ENCODE results near the gene RPL18.

The RPL18 gene

DNA sequence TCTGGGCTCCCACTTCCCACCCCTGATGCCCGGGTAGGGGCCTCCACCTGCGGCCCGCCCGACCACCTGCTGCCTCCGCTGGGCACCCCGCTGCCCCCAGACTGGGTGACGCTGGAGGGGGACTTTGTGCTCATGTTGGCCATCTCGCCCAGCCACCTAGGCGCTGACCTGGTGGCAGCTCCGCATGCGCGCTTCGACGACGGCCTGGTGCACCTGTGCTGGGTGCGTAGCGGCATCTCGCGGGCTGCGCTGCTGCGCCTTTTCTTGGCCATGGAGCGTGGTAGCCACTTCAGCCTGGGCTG lies 10.3 kb upstream of the RPL18 start:
- DNase-seq, result no peak

DNA sequence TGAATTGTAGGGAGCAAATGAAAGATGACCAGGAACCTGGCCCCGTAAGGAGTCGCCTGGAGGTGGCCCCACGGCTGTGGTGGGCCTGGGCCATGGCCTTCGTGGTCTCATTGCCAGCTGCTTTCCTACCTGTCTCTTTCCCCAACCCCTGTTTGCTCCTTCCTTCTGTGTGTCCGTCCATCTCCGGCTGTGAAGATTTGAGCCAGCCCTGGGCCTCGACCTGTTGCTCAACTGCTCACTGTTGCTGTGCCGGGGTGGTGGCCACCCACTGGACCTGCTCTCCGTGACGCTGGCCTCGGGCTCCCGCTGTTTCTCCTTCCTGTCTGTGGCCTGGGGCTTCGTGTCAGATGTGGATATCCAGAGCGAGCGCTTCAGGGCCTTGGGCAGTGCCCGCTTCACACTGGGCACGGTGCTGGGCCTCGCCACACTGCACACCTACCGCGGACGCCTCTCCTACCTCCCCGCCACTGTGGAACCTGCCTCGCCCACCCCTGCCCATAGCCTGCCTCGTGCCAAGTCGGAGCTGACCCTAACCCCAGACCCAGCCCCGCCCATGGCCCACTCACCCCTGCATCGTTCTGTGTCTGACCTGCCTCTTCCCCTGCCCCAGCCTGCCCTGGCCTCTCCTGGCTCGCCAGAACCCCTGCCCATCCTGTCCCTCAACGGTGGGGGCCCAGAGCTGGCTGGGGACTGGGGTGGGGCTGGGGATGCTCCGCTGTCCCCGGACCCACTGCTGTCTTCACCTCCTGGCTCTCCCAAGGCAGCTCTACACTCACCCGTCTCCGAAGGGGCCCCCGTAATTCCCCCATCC lies 9.7 kb upstream of the RPL18 start:
- DNase-seq, result no peak

DNA sequence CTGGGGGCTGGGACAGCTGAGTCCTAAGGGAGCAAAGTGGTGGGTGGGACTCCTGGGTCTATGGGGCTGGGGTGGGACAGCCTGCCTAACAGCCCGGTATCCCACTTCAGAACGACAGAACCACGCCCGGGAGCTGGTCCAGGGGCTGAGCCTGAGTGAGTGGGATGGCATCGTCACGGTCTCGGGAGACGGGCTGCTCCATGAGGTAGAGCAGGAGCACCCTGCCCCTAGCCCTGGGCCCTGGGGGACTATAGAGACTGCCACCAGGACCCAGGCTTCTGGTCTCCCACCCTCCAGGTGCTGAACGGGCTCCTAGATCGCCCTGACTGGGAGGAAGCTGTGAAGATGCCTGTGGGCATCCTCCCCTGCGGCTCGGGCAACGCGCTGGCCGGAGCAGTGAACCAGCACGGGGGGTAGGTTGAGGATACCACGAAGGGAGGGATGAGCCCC lies 8.9 kb upstream of the RPL18 start:
- DNase-seq, result no peak

DNA sequence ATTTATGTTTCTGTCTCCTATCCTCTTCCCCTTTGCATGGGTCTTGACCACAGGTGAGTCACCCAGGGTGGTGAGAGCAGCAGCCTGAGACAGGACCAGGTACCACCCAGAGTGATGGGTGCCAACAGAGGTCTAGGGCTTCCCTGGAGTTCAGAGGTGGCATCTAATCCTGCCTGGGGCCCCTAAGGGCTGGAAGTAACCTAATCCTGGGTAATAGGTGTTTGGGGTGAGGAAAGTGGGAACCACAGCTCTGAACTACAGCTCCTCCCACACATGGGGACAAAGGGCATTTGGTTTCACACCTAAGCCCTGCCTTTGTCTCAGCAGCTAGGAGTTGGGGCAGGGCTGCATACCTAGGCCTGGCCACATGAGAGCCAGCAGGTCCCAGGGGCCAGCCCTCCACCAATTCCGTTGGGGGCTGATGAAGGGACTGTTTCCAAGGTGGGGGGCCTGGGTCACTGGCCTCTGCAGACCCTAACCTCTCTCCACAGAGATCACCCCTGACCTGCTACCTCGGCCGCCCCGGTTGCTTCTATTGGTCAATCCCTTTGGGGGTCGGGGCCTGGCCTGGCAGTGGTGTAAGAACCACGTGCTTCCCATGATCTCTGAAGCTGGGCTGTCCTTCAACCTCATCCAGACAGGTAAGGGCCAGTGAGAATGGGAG lies 8.4 kb upstream of the RPL18 start:
- no peak for DNase-seq

DNA sequence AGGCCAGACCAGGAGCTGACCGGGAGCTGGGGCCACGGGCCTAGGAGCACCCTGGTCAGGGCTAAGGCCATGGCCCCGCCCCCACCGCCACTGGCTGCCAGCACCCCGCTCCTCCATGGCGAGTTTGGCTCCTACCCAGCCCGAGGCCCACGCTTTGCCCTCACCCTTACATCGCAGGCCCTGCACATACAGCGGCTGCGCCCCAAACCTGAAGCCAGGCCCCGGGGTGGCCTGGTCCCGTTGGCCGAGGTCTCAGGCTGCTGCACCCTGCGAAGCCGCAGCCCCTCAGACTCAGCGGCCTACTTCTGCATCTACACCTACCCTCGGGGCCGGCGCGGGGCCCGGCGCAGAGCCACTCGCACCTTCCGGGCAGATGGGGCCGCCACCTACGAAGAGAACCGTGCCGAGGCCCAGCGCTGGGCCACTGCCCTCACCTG lies 6.9 kb upstream of the RPL18 start:
- DNase-seq, result no peak

DNA sequence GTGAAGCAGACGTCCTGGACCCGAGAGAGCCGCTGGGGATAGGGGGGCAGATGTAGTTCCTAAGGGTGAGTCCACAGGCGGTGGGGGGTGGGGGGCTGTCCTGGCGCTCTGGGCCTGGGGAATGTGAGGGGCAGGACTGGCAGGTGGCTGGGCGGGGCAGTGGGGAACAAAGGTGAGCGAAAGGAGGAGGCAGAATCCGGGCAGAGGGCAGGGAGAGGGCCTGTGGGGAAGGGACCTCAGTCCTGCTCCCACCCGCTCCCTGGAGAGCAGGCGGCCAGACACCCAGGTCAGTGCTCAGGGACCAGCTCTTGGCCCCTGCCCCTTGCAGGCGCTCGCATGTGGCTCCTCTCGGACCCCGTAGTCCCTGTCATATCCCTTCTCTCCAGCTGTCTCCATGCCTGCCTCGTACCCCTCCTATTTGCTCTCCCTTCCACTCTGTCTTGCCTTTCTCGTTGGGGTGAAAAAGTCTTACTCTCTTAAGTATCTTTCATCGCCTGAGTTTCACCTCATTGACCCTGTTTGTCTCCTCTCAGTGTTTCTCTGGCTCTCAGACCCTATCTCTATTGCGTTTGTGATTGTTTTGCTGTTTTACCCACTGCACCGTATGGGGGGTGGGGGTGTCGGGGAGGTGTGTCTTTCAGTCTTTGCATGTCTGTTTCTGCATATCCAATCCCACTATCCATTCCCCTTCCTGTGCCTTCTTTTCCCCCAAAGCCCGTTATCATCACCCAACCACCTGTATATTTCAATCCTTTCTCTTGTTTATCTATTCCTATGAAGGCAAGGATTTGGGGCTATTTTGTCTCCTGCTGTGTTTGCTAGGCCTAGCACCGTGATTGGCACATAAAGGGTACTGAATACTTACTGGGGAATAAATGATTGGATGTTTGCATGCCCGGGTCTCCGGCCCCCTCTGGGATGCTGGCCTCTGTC lies 6.1 kb upstream of the RPL18 start:
- no peak for DNase-seq

DNA sequence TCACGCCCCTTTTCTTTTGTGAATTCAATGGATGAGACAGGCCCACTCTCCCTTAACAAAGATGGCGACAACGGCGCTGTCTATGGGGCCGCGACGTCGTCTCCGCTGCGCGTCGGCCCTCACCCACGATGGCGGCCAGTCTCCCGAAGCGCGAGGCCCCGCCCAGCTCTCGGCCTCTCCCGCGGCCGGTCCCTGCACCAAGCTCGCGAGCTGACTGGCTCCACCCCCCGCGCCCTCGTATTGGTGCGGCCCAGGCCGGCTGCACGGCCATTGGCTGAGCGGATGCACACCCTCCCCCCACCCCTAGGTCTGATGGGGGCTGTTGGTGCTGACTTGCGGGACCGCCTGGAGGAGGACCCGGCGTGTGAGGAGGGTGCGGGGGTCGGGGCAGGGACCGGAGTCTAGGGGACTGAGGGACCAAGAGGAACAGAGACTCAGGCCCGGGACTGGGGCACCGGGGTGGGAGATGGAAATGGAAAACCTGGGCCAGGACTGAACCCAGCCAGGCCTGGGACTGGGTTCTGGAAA lies 5.2 kb upstream of the RPL18 start:
- peak; percentile 97 for DNase-seq

DNA sequence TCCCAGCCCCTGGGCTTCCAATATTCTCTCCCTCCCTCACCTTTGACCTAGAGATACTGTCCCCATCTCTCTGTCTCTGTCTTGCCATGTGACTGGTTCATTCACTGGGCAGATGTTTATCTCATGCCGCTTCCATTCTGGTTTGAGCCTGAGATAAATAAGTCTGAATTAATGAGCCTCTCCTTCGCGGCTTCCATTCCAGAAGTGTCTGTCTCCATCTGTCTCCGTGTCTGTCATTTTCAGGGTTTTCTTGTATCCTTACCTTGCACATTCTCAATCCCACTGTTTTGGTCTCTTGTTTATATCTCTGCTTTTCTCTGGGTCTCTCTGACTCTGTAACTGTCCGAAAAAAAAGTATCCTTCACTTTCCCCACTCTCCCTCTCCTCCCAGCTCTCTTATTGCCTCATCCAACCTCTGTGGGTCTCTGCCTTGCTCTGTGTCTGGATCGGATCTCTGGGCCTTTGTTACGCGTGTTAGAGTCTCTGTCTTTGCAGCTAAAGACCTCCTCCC lies 4.6 kb upstream of the RPL18 start:
- DNase-seq, result no peak

DNA sequence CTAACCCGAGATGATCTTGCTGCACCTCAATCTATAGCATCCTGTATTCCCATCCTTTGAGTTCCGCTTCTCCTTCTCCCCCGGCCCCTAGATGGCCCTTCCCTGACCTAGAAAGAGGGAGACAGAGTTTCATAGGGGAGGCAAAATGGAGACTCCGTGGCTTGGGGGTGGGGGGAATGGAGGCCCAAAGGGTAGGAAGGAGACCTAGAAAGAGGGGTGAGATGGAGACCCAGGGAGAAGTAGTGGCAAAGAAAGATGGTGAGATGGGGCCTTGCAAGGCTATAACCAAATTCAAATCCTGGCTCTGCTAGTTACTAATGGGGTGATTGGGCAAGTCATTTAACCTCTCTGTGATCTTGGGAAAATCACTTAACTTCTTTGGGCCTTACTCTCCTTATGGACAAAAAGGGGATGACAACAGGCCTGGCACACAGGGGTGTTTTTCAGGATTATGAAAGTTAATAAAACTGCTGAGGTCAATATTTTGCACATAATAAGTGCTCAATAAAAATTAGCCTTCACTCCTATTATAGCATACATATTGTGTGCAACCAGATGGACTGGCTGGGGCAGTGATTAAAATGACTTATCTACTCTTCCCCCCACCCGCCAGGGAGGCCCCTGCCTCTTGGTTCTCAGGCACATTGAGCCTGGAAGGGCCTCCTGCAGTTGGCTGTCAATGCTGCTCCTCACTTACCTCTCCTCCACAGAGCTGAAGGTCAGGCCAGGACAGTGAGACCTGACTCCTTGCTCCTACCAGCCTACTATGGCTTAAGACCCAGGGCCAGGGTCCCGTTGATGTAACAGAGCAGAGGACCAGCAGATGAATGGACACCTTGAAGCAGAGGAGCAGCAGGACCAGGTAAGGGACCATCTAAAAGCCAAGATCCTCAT lies 961 bp upstream of the RPL18 start:
- DNase-seq, result peak; percentile 38

DNA sequence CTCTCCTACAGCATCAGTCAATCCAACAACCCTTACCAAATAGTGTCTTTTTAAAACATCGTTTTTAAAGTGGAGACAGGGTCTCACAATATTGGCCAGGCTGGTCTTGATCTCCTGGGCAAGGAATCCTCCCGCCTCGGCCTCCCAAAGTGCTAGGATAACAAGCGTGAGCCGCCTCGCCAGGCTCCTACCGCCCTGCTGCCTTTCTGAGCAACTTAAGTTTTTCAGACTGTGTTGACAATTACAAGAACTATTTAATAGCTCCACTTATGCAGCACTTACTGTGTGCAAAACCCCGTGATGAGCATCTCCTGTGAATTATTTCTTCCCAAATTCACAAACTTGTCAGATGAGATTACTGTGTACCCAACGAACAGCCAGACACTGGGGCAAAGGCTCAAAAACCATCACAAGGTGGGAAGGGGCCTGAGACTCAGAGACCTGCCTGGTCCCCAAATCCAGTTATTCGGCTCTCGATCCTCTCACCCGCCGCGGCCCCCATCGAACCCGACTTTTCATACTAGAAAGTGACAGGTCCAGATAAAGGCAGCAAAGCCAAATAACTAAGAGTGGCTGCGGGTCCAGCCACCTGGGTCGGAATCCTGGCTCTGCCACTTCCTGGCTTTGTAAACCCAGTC lies 581 bp downstream of the RPL18 start:
- no peak for DNase-seq

DNA sequence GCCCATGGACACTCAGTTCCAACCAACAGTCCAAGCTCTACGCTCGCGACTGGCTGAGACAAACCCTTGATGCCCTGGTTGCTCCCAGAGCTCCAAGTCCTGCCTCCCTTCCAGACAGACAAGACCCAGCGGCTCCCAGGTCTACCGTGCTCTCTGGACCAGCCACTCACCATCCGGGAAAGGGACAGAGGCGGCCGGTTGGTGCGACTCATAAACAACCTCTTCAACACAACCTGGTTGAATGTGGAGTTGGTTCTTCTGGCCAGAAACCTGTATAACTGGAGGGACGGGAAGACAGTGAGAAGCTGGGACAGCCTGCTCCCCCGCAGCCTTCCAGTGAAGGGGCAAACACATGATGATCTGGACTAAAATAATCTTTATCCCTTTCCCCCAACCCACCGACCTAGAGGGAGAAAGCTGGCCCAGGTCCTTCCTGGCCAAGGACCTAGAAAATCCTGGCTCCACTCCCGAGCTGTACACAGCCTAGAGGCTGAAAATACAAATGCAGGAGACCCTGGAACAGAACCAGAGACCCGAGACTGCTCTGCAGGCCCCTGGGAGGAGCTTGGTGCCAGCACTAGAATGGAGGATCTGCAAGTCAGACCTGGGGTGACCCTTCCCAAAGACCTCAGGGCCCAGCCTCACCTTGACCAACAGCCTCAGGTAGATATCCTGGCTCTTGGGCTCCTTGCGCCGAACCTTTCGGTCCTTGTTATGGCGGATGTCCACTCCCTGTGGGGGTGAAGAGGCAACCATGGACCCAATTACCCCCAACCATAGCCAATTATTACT lies 1.6 kb downstream of the RPL18 start:
- no peak for DNase-seq

DNA sequence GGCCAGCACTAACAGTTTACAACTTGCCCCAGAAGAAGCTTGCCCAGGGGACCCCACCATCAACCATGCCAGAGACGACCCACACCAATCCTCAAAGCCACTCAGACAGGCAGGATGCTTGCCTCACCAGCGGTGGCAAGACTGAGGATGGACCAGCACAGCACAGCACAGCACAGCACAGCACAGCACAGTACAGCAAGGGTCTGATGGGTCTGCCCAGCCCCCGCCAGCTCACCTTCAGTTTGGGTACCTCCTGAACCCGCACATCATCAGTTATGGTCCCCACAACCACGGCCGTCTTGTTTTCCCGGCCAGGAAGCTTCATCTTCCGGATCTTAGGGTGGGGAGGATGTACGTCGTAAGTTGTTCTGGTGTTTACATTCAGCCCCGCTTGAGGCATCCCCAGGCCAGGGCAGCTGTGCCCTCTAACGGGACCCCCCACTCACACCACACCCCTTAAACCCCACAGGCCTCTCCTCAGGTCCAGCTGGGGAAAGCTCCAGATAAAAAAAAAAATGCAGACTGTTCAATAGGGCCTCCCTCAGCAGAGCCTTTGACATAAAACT lies 2.4 kb downstream of the RPL18 start:
- no peak for DNase-seq

DNA sequence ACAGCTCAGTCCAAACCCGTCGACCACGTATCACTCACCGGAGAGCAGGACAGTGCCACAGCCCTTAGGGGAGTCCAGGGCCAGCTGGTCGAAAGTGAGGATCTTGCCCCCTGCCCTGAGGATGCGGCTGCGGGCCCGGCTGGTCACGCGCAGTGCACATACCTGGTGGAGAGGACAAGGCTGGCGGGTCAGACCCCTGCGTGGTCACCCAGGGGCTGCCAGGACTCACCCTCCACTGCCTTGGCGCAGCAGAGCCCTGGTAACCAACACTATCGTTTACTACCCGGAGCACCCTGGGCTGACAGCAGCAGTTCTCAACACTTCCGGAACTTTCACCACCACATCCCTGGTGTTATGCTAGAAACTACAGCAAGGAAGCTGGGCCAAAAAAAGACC lies 2.9 kb downstream of the RPL18 start:
- no peak for DNase-seq

DNA sequence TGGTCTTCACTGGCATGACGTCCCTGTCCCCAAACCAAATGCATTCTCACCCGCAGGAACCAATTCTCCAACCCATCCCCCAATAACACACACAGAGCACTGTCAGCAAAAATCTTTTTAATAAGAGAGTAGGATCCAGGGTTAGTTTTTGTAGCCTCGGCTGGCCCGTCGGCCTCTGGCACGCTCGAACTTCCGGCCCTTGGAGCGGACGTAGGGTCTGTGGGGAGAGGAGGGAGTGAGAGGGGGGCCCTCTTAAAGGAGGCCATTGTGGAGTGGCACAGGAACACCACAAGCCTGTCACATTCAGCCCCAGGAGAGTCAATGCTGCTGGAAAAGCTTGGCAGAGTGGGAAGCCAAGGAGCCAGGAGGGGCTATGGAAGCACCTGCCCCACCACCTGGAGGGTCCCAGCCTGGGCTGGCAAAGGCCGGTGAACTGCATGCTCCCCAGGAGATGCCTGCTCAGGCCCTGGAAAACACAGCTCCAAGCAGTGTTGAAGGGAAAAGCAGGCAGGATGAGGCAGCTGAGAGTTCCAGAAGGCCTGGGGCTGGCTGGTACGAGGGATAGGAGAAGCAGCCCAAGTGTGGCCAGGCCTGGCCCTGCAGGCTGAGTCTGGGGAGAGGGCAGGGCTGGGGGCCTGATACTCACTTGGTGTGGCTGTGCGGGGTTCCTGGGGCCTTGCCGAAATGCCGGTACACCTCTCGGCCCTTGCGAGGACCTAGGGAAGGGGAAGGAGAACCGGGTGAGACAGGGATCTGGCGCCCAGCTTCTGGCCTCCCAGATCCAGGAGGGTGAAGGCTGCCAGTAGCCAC lies 3.5 kb downstream of the RPL18 start:
- DNase-seq, result no peak

DNA sequence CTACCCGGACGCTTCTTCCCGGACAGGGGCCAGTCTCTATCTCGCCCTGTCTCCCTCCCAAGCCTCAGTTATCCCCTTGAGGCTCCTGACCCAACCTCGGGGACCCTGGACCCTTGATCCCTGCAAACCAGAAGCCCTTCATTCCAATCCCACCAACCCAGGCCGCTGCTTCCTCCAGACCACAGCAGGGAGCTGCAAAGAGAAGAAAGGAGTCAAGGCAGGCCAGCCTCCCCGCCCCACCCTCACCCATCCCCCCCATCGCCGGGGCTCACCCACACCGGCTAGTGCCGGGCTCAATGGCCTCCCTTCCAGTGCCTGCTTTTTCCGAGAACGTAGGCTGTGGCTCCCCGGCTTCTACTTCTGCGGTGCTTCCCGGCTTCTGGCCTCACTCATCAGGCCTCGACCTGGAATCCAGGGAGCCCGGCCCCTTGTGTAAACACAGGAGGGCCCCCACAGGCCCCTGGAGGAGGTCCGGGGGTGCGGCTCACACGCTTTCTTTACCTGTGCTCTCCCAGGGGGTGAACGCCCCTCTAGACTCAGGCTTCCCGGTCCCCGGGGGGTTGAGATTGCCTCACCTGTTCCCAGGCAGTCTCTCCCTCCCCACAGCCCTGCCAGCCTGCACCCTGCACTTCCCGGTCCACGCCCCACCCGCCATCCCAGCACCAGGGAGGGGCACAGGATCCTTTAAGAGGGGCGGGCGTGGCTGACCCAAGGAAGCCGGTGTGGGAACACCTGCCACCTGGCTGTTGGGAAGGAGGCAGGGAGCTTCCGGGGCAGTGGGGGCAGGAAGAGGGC lies 4.3 kb downstream of the RPL18 start, which contains the start of gene FAM83E:
Gene FAM83E, minus strand, starts transcription at position 641 of the 795 bp plus-strand sequence. CDS start 1,704 bp downstream, outside the sequence.
- DNase-seq, result peak; percentile 1

DNA sequence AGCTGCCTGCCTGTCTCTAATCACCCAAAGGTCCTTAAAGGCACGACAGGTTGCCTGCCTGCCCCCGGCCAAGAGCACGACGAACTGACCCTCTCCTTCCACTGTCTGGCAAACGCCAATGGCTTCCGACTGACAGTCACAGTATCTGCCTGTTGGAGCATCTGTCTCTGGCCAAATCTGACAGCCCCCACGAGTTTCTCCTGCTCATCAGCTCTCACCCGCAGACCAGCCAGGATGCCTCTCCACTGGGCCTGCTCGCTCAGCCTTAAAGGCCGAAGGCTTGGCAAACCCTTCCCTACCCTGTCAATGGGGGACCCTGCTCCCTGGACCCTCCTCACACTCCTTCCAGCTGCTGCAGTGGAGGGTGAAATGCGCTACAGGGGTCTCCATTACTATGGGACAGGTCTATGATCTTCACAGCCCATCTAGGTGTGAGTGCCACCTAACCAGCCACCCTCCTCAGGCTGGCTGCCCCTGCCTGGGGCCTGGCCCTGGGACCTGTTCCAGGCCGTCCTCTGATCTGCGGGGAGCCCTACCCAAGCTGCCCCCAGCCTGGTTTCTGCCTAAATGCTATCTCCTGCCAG lies 5.0 kb downstream of the RPL18 start:
- no peak for DNase-seq

DNA sequence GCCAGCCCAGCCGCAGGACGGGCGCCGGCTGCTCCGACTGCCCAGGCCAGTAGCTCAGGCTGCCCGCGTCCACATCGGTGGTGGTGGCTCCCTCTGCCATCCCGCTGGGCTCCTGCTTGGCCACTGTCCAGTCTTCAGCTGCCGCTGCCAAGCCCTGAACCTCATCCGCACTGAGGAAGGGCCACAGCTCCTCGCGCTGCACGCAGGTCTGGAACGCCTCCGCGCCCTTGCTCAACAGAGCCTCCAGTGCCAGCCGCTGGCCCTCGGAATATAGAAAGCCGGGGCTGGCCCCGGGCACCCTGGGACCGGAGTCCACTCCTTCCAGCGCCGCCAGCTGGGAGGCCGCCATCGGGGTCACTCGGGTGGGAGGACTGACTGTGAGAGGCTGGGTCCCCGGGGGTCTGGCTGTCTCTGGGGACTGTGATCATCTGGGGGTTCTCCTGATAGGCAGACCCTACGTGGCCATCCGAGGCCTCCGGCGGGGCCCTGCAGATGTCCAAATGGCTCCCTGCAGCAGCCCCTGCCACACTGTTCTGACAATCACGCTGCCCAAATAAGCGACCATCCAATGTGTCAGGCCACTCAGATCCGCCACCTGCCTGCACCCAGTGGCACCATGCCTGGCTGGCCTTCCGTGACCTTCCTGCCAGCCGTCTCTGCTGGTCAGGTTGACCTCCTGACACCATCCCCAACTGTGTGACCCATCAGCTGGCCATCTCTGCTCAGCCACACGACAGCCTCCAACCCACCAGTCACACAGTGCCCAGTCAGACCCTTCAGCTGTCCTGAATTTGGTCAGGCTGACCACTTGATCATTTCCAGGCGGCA lies 5.7 kb downstream of the RPL18 start:
- no peak for DNase-seq

All from HCEC 1CT (cell line).